Amniotic epithelial cell (primary cell): ENCODE measurements around the gene CCDC91.

Experiments used
- DNase-seq: peaks from one replicate; pipeline ENCODE4 v3.0.0-alpha.2; 2010; ENCODE audit warnings: low read depth

The CCDC91 gene

DNA sequence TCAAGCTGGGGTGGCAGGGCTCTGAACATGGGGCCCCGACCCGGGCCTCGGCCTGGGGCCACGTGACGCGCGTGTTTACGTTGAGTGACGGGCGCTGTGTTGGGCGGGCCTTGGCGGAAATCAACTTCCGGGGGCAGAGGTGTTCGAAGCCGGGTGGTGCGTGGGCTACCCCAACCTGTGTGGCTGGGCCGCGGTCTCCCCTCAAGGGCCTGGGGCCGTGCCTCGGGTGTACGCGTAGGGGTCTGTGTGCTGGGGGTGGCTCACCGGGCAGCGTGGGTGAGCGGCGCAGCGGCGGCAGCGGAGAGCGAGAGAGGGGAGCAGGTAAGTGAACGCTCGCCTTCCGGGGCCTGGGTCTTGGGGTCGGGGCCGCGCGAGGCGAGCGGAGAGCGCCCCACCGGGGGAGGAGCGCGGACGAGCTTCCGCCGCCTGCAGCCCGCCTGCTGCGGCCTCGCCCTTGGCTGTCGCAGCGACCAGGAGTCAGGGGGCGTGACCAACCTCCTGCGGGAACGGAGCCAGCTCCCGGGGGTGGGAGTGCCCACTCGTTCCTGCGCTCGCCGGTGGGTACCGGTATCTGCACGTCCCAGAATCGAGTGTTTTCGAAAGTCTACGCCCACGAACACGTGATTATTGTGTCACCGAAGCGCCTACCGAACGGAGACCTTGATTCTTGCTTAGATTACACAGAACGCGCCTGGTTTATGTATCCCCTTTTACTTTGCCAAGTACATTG, at the start of gene CCDC91:
TSS of gene CCDC91 (plus strand) at position 136 of the 730 bp plus-strand sequence. CDS start 66,760 bp downstream, outside the sequence.
- DNase-seq: peak; percentile 92

GRCh38 chr12:28144059-28144458, 46.2 kb upstream of the CCDC91 start:
- DNase-seq: no peak

- DNase-seq: no peak
These were observed 45.7 kb upstream of the CCDC91 start for GRCh38 chr12:28144532-28144931.

GRCh38 chr12:28145216-28145615, 45.0 kb upstream of the CCDC91 start:
- DNase-seq: no peak

DNA sequence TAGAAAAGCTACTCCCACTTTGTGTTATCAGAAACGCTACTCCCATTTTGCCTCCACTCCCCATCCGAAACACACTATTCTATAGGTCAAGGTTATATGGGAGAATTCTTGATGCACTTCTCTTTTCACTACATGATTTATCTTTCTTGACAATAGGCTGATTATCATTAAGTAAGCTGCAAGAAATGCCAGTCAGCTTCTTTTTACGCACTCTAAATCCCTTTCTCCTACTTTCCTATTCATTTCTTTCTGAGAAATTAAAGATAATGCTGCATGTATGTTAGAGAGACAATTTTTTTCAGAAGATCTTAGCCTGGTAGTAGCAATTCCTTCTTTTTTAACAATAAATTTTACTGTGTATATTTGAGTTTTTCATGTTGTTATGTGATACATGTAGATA, 41.0 kb upstream of the CCDC91 start:
- DNase-seq: no peak

GRCh38 chr12:28156362-28156761, 33.9 kb upstream of the CCDC91 start:
- DNase-seq: no peak

DNA sequence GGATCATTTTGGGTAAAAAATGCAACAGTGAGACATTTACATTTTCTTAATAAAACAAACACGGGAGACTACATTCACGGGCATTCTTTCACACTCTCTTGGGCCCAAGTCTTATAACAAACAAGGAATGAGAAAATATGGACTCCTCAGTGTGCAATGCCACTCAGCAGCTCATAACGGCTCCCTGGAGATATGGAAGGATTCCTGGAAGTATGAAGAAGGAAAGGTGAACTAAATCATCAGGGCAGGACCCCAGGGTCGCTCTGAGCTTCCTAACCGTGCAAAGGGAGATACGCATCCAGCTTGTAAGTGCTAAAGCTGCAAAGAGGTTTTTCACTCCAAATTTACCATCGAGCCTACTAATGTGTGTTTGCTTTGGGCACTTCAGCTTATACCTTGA, 33.5 kb upstream of the CCDC91 start:
- no peak for DNase-seq

GRCh38 chr12:28158353-28158752, 31.9 kb upstream of the CCDC91 start:
- no peak for DNase-seq

DNA sequence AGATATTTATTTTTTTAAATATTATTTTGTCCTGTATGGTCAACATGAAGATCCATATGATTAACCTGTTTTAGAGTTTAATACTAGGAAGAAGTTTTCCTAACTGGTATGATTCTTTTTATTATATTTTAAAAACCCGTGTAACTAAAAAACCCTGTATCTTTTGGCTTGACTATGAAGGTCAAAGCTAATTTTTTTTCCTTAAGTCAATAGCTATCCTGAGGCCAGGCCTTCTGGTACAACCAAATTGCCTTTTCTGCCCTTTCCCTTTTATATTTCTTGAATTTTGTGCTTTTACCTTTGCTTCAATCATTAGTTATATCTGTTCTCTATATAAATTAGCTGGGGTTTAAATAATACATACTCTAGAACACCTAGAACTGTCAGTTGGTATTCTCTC, 30.6 kb upstream of the CCDC91 start:
- no peak for DNase-seq

DNA sequence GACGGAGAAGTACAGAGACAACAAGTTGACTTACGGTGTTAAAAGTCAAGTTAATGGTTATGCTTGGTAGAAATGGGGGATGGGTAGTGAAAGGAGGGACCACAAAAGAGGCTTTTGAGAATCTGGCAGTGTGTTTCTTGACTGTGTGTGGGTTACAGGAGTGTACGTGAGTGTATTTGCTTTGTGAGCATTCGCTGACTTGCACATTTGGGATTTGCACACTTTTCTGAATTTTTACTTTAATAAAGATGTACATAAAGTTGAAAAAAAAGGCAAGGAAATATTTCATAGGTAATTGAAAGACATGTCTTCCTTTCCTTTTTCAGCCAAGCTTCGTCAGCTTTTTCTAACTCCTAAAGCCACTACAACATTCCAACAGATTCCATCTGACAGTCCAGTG, 28.6 kb upstream of the CCDC91 start:
- no peak for DNase-seq

DNA sequence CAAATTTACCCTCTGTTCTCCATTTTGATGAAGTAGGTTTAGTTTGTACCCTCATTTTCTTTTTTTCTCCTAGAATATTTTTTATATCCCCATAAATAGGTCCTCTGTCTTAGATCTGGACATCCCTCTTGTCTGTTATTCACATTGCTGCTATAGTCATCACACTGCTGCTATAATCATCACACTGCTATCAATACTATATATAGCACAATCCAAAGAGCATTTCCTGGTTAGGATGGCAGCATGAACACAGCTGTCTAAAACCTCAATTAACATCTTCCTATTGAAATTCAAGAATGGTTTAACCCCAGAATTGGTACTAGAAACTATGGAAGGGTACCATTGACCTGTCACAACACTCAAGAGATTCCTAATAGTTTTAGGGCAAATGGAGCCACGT, 27.6 kb upstream of the CCDC91 start:
- no peak for DNase-seq

- DNase-seq: peak; percentile 9
These were observed 25.5 kb upstream of the CCDC91 start for GRCh38 chr12:28164644-28165275.

- no peak for DNase-seq
These were observed 22.2 kb upstream of the CCDC91 start for GRCh38 chr12:28167981-28168485.

- no peak for DNase-seq
These were observed 18.7 kb upstream of the CCDC91 start for GRCh38 chr12:28171356-28172060.

DNA sequence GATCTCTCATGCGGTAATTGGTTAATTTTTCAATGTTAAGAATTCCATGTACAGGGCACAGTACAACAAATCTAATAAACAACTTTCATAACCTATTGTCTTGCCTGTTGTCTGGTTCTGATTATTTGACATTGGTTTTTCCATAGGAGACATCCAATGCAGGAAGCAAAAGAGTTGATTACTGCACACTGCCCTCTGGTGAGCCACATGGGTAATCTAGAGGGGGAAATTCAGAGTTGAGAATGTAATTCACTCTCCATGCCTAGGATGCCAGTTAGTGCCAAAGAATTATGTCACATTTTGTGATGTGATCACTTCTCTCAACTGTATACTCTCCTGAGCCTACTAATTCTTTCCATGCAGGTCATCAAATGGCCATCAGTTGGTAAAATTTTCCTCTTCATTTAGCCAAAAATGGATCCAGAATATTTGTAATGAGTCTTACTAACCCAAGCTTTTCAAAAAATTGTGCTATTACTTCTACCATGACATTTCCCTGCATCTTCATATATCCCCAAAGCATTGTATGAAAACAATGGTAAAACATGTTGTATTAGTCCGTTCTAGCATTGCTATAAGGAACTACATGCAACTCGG, 17.7 kb upstream of the CCDC91 start:
- peak; percentile 65 for DNase-seq

- DNase-seq: no peak
These were observed 16.8 kb upstream of the CCDC91 start for GRCh38 chr12:28173440-28173839.

DNA sequence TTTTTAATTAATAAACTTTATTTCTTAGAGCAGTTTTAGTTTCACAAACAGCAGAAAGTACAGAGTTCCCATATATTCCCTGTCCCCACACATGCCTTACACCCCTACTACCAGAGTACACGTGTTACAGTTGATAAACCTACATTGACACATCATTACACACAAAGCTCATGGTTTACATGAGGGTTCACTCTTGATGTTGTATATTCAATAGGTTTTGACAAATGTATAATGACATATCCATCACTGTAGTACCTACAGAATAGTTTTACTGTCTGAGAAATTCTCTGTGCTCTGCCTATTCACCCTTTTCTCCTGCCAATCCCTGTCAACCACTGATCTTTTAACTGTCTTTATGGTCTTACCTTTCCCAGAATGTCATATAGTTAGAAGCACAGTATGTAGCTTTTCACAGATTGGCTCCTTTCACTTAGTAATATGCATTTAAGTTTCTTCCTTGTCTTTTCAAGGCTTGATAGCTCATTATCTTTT, 15.1 kb upstream of the CCDC91 start:
- no peak for DNase-seq

DNA sequence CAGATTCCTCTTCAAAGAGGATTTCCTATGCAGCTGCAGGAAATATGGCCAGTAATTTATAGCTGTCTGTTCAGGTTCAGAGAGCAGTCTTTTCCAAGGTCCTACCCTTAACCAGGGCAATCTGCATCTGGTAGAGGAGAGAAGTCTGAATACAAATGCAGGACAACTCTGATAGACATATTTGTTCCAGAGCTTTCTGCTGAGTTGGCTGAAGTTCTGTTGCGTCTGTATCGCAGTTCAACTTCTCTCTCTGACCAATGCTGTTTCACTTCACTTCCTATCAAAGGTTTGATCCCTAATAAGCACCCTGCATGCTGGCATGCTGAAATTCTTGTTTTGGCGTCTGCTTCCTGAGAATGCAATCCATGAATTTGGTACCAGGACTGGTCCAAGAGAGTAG, 14.0 kb upstream of the CCDC91 start:
- DNase-seq: no peak

DNA sequence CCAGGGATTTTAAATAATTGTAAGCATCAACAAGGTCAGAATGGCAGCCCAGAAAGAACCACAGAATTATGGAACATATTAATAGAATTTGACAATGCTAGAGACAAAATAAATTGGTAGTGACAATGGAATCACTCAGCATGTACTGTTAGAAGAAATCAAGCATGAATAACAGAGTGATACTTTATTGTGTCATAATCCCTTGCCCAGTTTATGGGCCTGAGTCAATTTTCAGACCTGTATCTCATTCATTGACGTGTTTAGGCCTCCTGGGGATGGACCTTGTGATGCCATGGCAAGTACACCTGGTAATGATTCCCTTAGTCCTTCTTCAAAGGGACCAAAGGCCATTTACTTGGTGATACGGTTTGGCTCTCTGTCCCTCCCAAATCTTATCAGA, 12.8 kb upstream of the CCDC91 start:
- no peak for DNase-seq

DNA sequence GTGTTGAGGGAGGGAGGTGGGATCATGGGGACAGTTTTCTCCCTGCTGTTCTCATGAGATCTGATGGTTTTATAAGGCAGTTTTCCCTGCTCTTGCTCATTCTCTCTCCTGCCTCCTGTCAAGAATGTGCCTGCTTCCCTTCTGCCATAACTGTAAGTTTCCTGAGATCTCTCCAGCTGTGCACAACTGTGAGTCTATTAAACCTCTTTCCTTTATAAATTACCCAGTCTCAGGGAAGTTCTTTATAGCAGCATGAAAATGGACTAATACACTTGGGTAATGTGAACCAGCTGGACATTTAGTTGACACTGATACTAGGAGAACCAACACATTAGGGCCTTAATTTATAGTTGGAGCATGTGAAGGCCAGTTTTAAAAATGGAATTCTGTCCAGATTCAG, 12.4 kb upstream of the CCDC91 start:
- no peak for DNase-seq

- DNase-seq: no peak
These were observed 11.5 kb upstream of the CCDC91 start for GRCh38 chr12:28178775-28179174.

- DNase-seq: peak; percentile 8
These were observed 9.5 kb upstream of the CCDC91 start for GRCh38 chr12:28180786-28181185.
